GM18498 (cell line): ENCODE results near the gene ACVR1B.
"Not testable (repeated sequence)": the region's sequence is repeated elsewhere in the genome, so short reads cannot be mapped to it uniquely, and the experiment has no call there.

Experiments used
- ATAC-seq: cut with Tn5 transposase; IDR thresholded peaks from one replicate; pipeline ENCODE4 v1.9.1; 2021; ENCODE audit warnings: mild to moderate bottlenecking, moderate library complexity; ENCODE audit not compliant: unreplicated experiment

Gene ACVR1B

DNA sequence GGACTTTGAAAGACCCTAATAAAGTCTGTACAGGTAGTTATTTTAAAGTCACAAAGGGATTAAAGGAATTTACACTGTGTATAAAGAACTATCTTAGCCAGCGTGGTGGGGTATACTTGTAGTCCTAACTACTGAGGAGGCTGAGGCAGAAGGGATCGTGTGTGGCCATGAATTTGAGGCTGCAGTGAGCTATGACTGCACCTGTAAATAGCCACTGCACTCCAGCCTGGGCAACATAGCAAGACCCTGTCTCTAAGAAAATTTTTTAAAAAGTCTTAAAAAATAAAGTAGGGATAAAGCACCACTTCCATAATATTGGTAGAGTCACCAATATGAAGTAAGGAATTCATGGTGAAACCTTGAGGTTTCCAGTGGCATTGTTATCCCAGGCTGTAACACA, 18.1 kb downstream of the ACVR1B start:
- ATAC-seq: no peak

DNA sequence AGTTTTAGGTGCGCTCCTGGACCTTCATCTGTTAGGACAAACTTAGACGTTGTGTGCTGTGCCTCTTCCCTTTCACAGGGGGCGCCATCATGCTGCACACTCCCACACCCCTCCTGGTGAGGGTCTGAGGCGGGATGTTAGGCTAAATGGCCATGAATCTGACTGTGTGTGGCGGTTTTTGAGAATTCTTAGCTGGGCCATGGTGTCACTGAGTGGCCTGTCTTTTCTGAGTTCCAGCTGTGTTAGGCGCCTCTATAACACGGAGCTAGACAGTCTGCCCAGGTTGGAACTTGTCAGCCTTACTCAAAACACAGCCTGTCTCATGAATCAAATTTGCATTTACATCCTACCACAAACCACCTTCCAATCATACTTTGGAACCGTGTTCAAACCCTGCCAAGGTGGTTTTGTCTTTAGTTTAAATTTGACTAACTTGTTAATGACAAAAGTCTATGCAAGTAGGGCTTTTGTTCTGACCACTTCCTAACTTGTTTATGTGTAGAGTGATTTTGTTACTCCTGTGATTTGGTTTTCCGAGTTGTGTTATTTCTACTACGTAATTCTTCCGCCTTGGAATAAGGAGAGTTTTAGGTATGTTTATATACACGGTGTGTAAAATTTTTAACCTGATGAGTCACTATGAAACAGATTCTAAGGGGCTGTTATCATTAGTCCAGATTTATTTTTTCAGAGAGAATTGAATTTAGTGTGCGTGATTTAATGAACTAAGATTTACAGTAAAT, 19.6 kb downstream of the ACVR1B start:
- ATAC-seq: peak; percentile 86

GRCh38 chr12:51971679-51972421, 20.4 kb downstream of the ACVR1B start:
- peak; percentile 49 for ATAC-seq

DNA sequence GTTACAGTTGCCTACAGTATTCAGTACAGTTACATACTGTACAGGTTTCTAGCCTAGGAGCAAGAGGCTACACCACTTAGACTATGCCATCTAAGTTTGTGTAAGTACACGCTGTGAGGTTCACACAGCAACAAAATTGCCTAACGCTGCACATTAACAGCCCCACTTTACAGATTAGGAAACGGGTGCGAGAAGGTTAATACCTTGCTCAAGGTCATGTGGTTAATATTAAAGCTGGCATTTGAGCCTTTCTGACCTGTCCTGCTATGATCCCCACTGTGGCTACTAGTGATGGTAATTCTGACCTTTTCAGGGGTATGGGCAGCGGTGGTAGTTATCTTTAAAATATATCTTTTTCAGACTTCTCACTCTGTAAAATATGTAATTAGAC, 20.9 kb downstream of the ACVR1B start:
- ATAC-seq: no peak

DNA sequence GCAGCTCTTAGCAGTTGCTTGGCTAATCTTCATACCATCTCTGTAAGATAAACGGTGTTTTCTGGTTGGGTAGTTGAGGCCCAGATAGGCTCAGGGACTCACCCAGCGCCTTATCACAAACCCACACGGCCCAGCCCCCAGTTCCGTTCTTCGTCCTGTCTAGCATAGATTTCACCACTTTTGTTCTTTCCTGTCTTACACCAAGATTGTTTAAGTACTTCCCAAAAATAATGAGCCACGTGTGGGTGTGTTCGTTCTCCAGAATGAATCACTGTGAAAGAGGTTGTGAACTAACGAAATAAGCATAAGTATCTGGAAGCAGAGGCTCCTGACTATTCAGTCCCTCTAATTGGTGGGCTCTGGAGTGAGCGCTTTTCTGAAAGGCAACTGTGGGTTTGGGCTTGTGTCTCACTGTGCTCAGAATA, 21.4 kb downstream of the ACVR1B start:
- no peak for ATAC-seq

DNA sequence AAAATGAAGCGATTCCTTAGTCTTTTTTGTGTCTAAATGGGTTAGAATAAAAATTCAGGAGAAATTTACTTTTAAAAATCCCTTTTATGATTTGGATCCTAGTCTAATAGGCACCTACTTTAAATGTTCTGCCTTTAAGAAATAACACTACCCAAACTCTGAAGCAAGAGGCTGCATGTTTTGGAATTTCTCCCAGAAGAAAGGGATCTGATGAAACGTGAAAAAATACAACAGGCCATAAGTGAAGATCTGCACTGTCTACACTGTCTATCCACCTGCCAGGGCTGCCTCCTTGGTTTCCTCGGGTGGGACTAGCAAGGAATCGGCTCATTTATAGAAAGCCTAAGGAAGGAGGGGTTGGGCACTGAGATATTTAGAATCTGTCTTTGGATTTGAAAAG, 22.1 kb downstream of the ACVR1B start:
- no peak for ATAC-seq

DNA sequence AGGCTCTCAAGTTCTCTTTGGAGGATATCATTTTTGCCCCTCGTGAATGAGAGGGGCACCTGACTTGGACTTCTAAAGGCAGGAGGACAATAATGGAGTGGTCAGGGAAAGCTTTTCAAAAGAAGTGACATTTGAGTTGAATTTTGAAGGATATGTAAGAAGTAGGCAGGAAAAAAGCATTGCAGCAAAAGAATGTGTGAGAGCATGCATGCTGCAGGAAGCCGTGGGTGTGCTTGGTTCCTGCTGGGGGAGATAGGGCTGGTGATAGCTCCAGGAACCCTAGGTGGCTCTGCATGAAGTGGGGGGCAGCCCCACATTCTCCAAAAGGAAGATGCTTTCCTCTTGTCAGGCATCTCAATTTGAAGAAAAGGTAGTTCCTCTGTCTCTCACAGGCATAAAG, 23.1 kb downstream of the ACVR1B start:
- no peak for ATAC-seq

DNA sequence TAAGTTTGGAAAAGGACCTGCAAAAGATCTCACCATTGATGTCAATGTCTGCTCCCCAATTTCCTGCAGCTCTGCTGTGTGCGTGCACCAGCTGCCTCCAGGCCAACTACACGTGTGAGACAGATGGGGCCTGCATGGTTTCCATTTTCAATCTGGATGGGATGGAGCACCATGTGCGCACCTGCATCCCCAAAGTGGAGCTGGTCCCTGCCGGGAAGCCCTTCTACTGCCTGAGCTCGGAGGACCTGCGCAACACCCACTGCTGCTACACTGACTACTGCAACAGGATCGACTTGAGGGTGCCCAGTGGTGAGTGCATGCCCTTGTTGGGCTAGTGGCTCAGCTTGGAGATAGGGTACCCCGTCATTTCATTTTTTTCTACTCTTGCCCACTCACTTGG, 23.7 kb downstream of the ACVR1B start:
- ATAC-seq: no peak

- no peak for ATAC-seq
These were observed 25.1 kb downstream of the ACVR1B start for GRCh38 chr12:51976376-51977160.

- ATAC-seq: no peak
These were observed 25.8 kb downstream of the ACVR1B start for GRCh38 chr12:51977320-51977753.

- ATAC-seq: not testable (repeated sequence)
These were observed 27.8 kb downstream of the ACVR1B start for GRCh38 chr12:51979306-51979705.

DNA sequence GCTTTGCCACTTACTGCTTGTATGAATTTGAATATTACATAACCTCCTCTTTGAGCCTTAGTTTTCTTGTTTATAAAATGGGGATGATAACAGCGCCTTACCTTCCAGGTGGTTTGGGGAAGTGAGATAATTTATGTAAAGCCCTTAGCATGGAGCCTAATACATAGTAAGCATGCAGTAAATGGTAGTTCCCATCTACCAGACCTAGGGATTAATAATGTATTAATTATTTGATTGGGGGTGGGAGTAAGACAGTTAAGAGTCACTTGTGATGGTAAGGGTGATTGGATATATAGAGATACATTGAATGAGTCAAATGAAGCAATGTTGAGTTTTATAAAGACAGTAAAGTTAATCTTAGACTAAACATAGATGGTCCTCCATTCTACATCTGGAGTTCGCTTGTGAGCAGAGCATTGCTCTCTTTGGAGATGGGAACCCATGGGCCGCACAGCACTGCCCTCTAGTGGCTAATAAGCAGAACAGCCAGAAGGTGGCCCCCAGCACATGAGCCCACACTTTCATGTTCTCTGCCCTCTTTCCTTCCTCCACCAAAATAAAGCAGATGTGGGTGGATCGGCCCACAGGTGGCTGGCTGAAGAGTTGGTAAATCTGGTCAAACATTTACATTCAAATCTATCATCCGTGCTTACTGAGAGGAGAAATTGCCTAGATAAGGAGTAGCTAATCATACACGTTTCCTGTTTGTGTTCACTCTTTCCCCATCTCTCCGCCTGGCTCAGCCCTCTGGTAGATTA, 28.7 kb downstream of the ACVR1B start:
- peak; percentile 78 for ATAC-seq

- ATAC-seq: no peak
These were observed 29.3 kb downstream of the ACVR1B start for GRCh38 chr12:51980809-51981127.

- no peak for ATAC-seq
These were observed 33.2 kb downstream of the ACVR1B start for GRCh38 chr12:51984657-51985056.

DNA sequence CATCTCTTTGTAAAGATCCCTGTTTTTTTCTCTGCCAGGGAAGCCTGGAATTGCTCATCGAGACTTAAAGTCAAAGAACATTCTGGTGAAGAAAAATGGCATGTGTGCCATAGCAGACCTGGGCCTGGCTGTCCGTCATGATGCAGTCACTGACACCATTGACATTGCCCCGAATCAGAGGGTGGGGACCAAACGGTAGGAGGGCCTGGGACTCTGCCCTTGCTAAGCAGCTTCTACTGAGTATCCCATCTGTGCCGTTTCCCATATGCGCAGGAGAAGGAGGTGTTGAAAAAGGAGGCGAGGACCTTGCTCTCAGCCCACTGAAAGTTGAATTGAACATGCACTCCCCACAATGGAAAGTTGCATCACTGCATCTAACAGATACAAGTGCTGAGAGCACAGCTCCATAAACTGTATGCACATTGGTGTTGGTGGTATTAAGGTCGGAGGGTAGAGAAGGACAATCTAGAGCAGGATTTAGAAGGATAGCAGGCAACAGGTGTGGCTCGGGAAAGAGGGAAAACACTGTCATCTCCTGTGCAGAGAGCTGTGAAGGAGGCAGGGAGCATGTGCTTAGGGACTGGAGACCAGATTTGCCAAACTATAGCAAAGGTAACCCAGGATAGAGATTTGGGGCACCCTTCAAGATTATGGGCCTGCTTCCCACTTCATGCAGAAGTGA, 33.8 kb downstream of the ACVR1B start:
- ATAC-seq: no peak

DNA sequence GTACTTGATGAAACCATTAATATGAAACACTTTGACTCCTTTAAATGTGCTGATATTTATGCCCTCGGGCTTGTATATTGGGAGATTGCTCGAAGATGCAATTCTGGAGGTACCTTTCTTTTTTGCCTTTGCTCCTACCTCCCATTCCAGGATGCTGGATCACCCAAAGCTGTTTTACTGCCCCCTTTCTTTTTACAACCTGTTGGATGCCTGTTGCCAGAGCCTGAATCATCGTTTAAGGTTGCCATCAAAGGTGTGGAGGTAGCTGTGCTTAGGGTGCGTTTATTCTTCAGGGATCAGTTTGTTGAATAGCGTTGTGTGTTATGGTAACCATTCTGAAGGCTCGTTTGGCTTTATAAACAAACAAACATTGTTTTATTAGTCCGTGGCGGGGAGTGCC, 35.3 kb downstream of the ACVR1B start:
- ATAC-seq: no peak

DNA sequence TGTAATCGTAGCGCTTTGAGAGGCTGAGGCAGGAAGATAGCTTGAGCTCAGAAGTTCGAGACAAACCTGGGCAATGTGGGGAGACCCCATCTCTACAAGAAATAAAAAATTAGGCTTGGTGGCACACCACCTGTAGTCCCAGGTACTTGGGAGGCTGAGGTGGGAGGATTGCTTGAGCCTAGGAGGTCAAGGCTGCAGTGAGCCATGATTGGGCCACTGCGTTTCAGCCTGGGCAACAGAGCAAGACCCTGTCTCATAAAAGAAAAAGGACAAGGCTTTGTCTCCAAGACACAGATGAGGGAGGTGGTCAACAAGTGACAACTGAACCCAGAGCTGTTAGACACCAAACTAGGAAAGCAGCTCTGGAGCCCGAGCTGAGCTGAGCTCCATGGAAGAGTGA, 40.7 kb downstream of the ACVR1B start:
- no peak for ATAC-seq

GRCh38 chr12:51994539-51994820, 43.0 kb downstream of the ACVR1B start:
- no peak for ATAC-seq

- no peak for ATAC-seq
These were observed 43.5 kb downstream of the ACVR1B start for GRCh38 chr12:51994959-51995358.

DNA sequence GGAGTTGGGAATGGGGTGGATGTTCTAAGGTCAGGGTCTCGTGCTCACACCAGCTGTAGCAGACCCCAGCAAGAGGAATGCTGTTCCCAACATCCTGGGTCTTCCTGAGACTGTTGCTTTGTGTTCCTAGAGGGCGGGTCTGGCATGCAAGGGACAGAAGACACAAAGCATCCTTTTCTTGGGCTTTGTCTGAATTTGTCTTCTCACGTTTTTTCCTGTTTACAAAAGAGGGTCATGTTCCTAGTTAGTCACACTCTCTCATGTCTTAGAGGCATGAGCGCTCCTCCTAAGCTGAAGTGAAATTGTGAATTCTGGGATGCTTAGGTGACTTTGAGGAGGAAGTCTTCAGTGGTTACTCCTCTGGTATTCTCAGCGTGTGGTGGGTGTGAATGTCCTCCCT, 45.6 kb downstream of the ACVR1B start:
- ATAC-seq: no peak
